ENCODE measurements around the gene TMEM98.

- TF ChIP-seq POLR2AphosphoS5 (IDR thresholded peaks at IDR 0.05; ENCODE audit: low read depth, low read length) (no peak), CTCF (IDR thresholded peaks at IDR 0.05; ENCODE audit: control extremely low read depth in 1 of 3, insufficient read depth in 1 of 3, low read depth in 1 of 3, low read length in 3 of 3) (no peak), SIN3A (conservative IDR thresholded peaks at IDR 0.05 in 1 of 2, IDR thresholded peaks at IDR 0.05 in 1 of 2; ENCODE audit: low read depth in 1 of 2, low read length in 2 of 2) (no peak), TCF12 (IDR thresholded peaks at IDR 0.05; ENCODE audit: low read depth, low read length) (no peak), POLR2A (IDR thresholded peaks at IDR 0.05; ENCODE audit: control extremely low read depth in 1 of 2, low read depth in 2 of 2, low read length in 2 of 2) (no peak), ZNF274 (IDR thresholded peaks at IDR 0.05; ENCODE audit: borderline replicate concordance, extremely low read depth, low read length) (no peak), CHD2 (IDR thresholded peaks at IDR 0.05; ENCODE audit: low read length) (no peak)
These were observed 15.8 kb downstream of the TMEM98 start for GRCh38 chr17:32943647-32944191.
